Coronary artery (tissue), 2 donors: ENCODE measurements around the gene PHRF1.

ENCODE experiments used
- DNase-seq: peaks from one replicate; pipeline ENCODE4 v3.0.0-alpha.2; 2017; ENCODE audit warnings: low spot score
- H3K27ac ChIP-seq, 2 donors: fragments of 200-600 bp; sonication (generic); one replicate each; pipeline ENCODE4 v1.5.1; 2016 to 2019
- H3K4me3 ChIP-seq: fragments of 200-600 bp; sonication (generic); 2 replicates; pipeline ENCODE4 v1.5.1; 2016; ENCODE audit warnings: mild to moderate bottlenecking, moderate library complexity
- TF ChIP-seq, protein P1 (sequence below): fragments of 200-600 bp; sonication (generic); IDR thresholded peaks from one replicate; pipeline ENCODE4 v1.5.1; 2019; ENCODE audit warnings: antibody characterized with exemption

The PHRF1 gene

DNA sequence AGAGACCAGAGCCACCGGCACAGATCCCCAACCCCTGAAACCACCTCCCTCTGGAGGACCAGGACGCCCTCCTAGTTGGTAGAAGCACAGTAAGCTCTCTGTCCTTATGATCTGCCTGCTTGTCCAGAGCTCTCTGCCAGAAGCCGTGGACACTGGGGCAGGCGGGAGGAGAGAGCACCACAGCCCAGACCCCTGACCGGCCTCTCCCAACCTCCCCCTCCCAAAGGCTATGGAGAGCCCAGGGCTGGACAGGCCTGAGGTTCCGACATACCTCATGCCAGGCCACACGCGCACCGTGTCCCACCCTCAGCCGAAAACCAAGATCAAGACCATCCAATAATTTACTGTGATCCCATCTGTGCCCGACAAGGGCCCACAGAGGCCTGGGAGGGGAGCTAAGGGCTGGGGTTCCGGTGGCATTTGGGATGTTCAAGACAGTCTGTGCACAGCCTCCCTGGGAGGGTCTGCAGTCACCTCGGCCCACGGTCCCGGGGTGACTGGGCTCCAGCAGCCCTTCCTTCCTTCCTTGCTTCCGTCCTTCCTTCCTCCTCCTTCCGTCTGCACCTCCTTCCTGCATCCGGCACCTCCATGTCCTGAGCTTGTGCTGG lies 44.2 kb upstream of the PHRF1 start:
- Histone ChIP-seq H3K27ac (no peak overlapping the region), H3K4me3 (no peak overlapping the region)
- no peak for DNase-seq
- TF ChIP-seq, protein P1, sequence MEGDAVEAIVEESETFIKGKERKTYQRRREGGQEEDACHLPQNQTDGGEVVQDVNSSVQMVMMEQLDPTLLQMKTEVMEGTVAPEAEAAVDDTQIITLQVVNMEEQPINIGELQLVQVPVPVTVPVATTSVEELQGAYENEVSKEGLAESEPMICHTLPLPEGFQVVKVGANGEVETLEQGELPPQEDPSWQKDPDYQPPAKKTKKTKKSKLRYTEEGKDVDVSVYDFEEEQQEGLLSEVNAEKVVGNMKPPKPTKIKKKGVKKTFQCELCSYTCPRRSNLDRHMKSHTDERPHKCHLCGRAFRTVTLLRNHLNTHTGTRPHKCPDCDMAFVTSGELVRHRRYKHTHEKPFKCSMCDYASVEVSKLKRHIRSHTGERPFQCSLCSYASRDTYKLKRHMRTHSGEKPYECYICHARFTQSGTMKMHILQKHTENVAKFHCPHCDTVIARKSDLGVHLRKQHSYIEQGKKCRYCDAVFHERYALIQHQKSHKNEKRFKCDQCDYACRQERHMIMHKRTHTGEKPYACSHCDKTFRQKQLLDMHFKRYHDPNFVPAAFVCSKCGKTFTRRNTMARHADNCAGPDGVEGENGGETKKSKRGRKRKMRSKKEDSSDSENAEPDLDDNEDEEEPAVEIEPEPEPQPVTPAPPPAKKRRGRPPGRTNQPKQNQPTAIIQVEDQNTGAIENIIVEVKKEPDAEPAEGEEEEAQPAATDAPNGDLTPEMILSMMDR, result no peak

DNA sequence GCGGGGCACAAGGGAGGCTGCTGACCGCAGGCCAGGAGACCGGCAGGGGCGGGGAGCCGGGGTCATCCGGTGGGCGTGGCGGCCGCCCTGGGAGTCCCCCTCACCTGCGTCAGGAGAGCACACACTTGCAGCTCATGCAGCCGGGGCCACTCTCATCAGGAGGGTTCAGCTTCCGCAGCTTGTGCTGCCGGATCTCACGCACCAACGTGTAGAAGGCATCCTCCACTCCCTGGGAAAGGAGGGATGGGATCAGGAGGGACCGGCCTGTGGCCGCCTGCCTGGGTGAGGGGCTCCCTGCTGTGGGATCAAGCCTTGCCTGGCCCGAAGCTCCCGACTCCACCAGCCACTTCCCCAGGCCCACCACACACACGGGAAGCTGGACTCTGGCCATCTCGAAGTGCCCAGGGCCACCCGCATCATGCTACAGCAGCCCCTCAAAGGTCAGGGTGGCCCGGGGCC lies 43.7 kb upstream of the PHRF1 start:
- TF ChIP-seq, protein P1, result no peak
- Histone ChIP-seq H3K27ac (no peak overlapping the region), H3K4me3 (no peak overlapping the region)
- no peak for DNase-seq

DNA sequence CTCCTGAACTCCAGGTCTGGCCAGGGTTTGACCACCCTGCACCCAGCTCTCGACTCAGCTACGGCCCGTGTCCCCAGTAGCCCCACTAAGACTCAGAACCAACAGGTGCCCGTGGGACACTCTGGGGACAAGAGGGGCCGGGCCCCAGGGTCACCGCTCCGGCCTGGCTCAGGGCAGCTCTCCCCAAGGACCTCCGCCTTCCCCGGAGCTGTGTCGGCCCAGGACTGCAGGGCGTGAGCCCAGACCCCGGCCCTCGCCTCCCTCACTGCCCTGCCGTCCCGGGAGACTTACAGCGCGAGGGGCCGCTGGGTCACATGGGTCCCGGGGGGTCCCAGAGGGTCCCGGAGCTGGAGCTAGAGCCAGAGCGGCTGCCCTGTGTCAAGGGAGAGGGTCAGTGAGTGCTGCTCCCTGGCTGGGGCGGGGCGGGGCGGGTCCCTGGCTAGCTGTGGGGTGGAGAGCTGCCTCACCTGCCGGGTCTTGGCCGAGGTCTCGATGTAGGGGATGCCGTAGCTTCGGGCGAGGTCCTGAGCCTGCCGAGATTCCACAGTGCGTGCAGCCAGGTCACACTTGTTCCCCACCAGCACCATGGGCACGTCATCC lies 43.2 kb upstream of the PHRF1 start:
- no peak overlapping the region for H3K4me3 ChIP-seq
- TF ChIP-seq, protein P1, result no peak
- no peak overlapping the region for H3K27ac ChIP-seq
- DNase-seq, result no peak

DNA sequence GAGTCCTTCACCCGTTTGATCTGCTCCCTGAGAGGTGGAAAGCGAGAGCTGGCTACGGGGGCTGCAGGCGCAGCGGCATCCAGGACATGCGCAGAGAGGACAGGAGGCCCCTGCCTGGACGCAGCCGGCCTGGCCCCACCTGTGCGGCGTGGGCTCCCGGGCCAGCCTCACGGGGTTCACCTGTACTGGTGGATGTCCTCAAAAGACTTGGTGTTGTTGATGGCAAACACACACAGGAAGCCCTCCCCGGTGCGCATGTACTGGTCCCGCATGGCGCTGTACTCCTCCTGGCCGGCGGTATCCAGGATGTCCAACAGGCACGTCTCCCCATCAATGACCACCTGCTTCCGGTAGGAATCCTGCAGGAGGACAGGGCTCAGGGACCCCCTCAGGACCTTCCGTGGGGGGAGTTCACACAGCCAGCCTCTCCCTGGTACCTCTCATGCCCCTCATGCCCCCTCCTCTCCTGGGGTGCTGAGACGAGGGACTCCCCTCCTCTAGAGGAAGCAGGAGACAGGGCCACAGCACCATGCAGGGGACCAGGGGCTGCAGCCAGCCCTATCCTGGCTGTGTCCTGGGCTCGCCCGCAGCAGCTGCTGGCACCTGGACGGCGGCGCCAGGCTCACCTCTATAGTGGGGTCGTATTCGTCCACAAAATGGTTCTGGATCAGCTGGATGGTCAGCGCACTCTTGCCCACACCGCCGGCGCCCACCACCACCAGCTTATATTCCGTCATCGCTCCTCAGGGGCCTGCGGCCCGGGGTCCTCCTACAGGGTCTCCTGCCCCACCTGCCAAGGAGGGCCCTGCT lies 42.5 kb upstream of the PHRF1 start:
- H3K4me3 ChIP-seq, result peak overlapping the region; percentile 89
- no peak for DNase-seq
- no peak overlapping the region for H3K27ac ChIP-seq
- TF ChIP-seq, protein P1, result no peak

DNA sequence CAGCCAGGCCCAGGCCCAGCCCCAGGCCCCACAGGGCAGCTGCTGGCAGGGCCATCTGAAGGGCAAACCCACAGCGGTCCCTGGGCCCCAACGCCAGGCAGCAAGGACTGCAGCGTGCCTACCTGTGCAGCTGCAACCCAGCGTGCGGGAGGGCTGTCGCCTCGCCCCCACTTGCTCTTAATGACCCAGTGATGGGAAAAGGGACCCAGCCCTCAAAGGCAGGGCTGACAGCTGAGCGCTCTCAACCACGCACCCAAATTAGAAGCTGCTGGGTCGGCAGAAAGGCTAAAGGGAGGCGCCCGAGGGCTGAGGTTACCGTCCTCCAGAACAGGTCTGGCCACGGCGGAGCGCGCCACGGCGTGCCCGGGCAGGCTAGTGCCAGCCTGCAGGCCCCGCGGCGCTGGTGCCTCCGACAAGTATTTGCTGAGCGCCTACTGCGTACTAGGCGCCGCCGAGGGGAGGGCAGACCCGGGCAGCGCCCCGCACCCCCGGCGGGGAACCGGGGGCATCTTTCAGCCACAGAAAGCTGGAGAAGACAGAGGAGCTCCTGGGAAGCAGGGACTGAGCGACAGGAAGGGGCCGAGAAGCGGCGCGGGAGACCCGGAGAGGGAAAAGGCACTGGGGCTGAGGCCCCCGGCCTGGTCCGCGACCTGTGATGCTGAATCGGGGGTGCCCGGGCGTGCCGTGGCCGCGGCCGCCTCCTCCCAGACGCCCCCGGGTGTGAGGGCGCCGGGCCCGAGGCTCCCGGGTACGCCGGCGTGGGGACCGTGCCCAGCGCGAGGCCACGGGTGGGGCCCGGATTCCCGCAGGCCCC lies 41.7 kb upstream of the PHRF1 start:
- DNase-seq, result no peak
- H3K27ac ChIP-seq, result peak overlapping the region; percentile 35 to 83
- TF ChIP-seq, protein P1, result no peak
- peak overlapping the region; percentile 89 for H3K4me3 ChIP-seq

DNA sequence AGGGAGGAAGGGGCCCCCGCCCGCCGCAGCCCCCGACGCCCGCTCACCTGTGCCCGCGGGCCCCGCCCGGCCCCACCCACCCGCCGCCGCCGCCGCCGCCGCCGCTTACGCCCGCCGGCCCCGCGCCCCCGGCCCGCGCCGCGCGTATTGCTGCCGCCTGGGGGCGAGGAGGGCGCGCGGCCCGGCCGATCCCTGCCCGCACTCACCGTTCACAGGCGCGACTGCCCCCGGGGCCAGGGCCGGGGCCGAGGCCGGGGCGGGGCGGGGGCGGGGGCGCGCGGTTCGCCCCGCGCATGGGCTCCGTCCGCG lies 41.1 kb upstream of the PHRF1 start:
- Histone ChIP-seq H3K27ac (peak overlapping the region in 1 of 2 donors; percentile 83), H3K4me3 (peak overlapping the region; percentile 89)
- DNase-seq, result no peak
- TF ChIP-seq, protein P1, result no peak
